ENCODE results near the gene SETBP1.

- no peak for TF ChIP-seq ATF2 (CRISPR knock-in tag; IDR thresholded peaks at IDR 0.05; ENCODE audit: borderline replicate concordance, low read depth)
- no peak for TF ChIP-seq CTCF (IDR thresholded peaks at IDR 0.05)
- TF ChIP-seq, protein P1, sequence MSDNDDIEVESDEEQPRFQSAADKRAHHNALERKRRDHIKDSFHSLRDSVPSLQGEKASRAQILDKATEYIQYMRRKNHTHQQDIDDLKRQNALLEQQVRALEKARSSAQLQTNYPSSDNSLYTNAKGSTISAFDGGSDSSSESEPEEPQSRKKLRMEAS (CRISPR knock-in tag; IDR thresholded peaks at IDR 0.05), result no peak
- no peak for TF ChIP-seq ETV6 (CRISPR knock-in tag; IDR thresholded peaks at IDR 0.05)
- TF ChIP-seq PREB (CRISPR knock-in tag; IDR thresholded peaks at IDR 0.05; ENCODE audit: borderline replicate concordance), result no peak
- no peak for TF ChIP-seq ZNF232 (CRISPR knock-in tag; IDR thresholded peaks at IDR 0.05)
- no peak for TF ChIP-seq ELF4 (CRISPR knock-in tag; IDR thresholded peaks at IDR 0.05; ENCODE audit: low read depth)
- TF ChIP-seq NFE2L1 (CRISPR knock-in tag; IDR thresholded peaks at IDR 0.05), result no peak
- TF ChIP-seq CREM (CRISPR knock-in tag; IDR thresholded peaks at IDR 0.05), result no peak
- no peak for TF ChIP-seq ZBTB21 (CRISPR knock-in tag; IDR thresholded peaks at IDR 0.05; ENCODE audit: borderline replicate concordance)
- no peak for TF ChIP-seq NR2C2 (CRISPR knock-in tag; IDR thresholded peaks at IDR 0.05)
Measured at GRCh38 chr18:44917216-44918141, 236.8 kb downstream of the SETBP1 start.
